NCI-H1105 treated with DMSO at 0.1 percent for 48 hours (cell line): Measurements from ENCODE around the gene ZBTB46.
"Not testable (repeated sequence)": the region's sequence is repeated elsewhere in the genome, so short reads cannot be mapped to it uniquely, and the experiment has no call there.

ENCODE experiments used
- DNase-seq: peaks from one replicate; lab custom pipeline; 2025; lab: John Stamatoyannopoulos, UW

ZBTB46 gene

DNA sequence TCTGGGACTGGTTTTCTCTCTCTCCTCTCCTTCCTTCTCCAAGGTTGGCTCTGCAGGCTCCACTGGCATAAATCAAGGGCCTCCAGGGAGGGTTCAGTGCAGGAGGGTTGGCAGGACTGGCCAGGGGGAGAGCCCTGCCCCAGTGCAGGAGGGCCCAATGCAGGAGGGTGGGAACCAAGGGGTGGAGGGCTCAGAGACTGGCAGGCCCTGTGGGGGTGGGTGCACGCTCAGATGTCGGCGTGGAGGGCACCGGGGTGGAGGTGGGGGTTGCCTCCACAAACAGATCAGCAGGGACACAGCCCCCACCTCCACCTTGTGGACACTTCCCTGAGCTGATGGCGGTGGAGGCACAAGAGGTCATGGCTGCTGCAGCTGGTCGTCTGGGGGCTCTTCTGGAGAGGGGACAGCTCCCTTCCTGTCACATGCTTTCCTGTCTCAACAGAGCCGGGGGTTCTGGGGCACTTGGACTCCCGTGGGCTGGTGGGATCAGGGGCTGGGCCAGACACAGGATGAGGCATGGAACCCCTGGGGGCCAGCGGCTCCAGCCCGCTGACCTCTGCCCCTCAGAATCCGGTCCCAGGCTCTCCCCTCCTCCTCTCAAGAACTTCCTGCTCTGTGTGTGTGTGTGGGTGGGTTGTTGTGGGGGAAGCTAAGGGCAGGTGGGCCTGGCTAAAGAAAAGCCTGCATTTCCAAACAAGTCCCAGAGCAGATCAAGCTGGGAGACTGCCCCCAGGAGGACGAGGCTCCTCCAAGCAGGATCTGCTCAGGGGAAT lies 27.5 kb upstream of the ZBTB46 start:
- DNase-seq, result no peak

DNA sequence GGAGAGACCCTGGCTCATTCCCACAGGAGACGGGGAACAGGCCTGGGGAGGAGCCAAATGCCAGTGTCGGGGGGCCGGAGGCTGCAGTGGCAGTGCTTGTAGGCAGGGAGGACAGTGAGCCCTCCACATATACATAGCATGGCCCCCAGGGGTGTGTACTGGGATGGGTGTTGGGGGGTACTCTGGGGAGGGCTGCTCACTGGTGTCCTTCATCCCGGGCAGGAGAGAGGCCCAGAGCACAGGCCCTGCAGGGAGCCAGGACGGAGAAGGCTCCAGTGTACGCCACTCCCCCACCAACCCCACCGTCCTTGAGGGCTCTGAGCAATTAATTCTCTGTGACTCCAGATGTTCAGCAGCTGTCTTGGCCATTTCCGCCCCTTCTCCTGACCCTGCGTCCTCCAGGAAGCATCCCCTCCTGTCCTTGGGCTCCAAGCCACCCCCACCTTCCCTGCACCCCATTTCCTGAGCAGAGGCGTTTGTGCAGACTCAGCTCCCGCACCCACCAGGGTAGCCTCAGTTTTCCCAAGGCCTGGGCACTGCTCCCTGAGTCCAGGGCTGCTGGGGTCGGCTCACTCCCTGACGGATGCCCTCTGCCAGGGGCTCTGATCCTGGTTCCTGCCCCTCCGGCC lies 26.8 kb upstream of the ZBTB46 start:
- no peak for DNase-seq

DNA sequence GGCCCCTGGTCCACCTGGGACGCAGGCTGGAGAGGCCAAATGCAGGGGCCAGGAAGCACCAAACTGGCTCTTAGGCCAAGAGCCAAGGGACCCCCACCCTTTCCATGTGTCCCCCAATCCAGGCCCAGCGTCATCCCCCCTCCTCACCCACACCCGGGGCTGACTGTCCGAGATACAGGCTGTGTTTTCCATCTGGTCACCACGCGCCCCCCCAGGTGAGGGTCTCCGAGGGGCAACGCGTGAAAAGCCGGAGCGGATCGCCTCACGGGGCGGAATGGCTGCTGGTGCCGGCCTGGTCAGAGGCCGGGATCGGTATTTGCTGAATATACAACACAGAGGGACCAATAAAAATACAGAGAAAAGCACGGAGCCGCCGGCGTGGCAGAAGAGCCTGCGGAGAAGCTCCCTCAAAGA lies 25.0 kb upstream of the ZBTB46 start:
- no peak for DNase-seq

DNA sequence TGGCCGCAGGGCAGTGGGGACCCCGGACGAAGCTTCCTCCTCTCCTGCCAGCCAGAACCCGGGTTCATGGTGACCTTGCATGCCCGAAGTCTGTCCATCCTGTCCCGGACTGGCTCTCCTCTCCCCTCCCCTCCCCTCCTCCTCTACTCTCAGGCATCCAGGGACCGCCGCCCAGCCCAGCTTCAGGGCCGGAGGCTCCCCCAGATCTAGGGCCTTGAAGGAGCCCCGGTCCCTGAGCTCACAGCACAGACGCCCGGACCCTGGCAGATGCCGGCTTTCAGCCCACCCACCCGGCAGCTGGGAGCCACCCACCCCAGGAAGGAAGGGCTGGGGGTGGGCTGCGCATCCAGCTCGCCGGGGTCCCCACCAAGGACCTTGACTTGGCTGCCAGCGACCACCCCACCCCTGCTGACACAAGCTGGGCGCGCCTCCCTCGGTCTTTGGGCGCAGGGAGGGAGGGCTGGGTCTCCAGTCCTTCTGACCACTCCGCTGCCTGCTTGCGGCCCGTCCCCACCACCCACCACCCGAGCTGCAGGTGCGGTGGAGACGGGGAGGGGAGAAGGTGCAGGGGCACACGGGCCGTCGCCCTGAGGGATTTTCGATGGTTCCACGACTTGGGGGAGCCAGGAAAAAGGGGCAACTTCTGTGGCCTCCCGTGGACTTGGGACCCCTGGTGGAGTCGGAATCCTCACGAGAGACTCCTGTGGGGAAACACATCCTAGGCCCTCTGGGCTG lies 24.5 kb upstream of the ZBTB46 start:
- DNase-seq, result no peak

DNA sequence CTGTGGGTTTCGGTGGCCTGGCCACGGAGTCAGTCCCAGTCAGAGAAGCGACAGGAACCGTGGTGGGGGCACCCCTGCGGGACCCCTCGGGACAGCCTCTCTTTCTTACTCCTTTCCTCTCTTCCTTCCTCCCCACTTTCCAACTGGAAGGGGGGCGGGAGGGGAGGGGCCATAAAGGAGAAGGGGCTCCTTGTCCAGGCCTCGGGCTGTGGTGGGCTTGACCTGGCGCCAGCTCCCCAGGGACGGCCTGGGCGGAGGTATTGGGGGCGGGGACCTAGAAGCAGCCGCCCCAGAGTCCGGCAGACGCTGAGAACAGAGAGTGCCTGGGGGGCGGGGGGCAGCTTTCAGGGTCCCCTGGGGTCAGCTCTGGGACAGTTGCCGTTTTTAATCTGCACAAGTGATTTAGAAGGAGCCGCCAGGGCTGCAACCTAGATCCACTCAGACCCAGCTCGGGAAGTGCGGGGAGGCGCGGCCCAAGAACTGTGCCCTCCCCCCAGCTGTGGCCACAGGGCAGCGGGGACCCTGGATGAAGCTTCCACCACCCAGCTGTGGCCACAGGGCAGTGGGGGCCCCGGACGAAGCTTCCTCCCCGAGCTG lies 23.8 kb upstream of the ZBTB46 start:
- no peak for DNase-seq

DNA sequence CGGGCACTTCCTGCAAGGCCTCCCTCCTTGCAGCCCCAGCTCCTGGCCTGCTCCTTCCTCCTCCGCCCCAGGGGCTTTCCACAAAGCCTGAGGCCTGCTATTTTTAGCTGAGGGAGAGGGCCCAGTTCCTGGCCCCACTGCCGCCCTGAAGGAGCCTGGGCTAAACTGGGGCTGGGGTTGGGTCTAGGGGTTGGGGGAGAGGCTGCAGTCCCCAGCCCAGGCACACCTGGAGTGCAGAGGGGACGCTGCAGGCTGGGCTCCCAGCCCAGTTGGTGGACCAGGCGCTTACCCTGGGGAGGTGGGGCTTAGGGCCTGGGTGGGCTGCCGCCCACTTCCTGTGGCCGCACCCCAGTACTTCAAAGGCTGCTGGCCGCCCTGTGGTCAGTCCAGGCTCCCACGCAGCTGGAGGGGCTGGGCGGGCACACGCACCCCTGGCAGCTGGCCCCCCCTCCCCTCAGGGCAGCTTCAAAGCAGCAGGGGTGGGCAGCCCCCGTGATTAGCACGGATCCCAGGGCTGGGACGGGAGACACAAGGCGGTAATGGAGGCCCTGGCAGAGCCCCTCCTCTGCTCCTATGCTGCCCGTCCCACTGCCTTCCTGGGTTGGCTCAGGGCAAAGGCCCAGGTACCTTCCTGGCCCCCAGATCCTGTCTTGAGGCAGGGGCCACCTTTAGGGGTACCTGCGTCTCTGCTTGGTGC lies 23.2 kb upstream of the ZBTB46 start:
- DNase-seq, result no peak

DNA sequence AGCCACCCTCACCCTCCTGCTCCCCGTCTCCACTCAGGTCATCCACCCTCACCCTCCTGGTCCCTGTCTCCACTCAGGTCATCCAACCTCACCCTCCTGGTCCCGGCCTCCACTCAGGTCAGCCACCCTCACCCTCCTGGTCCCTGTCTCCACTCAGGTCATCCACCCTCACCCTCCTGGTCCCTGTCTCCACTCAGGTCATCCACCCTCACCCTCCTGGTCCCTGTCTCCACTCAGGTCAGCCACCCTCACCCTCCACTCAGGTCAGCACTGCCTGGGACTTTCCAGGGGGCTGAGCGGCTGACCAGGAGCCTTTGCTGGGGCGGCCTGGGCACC lies 22.6 kb upstream of the ZBTB46 start:
- not testable (repeated sequence) for DNase-seq

DNA sequence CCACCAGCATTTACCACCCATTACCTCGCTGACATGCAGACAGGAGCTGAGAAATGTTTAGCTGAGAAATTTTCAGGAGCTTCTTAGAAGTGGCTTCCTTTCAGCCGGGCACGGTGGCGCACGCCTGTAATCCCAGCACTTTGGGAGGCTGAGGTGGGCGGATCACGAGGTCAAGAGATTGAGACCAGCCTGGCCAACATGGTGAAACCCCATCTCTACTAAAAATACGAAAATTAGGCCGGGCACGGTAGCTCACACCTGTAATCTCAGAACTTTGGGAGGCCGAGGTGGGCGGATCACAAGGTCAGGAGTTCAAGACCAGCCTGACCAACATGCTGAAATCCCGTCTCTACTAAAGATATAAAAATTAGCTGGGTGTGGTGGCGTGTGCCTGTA lies 20.5 kb upstream of the ZBTB46 start:
- DNase-seq, result not testable (repeated sequence)

DNA sequence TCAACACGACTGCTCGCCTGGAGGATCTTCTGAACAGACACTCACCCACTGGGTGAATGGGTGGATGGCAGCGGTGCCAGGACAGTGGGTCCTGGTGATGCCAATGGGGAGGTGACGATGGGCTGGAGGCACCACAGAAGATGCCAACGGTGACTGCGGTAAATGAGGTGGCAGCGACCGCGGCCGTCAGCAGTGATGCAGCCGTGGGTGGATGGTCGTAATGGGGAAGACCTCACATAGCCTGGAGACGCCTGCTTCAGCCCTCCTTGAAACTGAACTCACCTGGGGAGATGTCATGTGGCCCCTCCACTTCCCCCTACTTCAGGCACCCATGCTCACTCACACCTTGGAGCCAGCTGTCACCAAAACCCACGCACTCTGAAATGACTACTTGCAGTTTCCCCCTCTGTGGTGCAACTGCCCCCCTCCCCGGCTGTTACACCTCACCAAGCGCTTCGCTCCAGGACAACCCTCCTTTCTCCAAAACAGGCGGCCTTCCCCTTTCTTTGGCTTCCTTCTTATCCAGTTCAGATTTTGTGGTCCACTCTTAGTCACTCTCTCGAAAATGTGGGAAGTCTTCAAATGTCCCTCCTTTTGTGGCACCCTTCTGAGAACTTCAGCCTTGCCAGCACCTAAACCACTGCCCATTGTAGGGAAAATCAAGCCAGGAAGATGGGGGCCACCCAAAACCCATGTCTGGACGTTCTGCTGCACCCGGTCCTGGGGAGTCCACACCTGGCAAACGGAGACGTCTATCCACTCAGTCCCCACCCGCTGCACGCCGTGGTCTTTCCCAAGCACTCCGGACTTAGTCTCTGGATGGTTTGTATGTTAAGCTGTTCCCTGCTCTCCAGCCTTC lies 19.9 kb upstream of the ZBTB46 start:
- no peak for DNase-seq

DNA sequence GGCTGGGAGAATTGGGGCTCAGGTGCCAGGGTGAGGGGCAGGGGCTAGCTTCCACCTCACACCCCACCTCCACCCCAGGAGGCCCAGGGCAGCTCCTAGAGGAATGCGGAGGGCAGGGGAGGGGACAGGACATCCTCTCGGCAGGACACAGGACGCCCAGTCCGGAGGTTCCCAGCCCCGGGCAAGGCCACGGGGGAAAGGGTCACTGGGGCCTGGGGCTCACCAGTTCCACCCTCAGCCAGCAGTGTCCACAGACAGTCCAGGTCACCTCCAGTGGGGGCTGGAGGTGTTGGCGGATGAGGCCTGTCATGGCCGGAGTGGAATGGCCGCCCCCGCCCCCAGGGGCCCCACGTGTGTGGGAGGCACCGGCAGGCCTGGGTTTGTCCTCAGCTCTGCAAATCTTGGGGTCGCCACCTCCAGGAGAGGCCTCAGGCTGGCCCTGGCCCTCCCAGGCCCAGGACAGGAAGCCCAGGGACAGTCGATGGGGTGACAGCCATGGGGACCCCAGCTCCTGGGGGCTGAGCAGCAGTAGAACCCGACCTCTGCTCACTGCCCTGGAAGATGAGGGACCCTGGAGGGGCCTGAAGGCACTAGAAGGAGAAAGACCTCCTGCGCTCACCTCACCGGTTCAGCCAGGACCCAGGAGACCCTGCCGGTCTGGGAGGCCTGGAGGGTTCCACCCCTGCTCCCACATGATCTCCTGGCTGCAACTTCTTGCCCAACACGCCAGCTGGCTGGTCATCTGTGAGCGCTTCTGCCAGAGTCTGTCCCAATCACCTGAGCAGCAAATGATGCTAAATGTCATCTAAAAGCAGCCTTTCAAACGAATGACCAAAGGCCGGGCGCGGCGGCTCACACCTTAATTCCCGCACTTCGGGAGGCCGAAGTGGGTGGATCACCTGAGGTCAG lies 17.2 kb upstream of the ZBTB46 start:
- DNase-seq, result no peak

DNA sequence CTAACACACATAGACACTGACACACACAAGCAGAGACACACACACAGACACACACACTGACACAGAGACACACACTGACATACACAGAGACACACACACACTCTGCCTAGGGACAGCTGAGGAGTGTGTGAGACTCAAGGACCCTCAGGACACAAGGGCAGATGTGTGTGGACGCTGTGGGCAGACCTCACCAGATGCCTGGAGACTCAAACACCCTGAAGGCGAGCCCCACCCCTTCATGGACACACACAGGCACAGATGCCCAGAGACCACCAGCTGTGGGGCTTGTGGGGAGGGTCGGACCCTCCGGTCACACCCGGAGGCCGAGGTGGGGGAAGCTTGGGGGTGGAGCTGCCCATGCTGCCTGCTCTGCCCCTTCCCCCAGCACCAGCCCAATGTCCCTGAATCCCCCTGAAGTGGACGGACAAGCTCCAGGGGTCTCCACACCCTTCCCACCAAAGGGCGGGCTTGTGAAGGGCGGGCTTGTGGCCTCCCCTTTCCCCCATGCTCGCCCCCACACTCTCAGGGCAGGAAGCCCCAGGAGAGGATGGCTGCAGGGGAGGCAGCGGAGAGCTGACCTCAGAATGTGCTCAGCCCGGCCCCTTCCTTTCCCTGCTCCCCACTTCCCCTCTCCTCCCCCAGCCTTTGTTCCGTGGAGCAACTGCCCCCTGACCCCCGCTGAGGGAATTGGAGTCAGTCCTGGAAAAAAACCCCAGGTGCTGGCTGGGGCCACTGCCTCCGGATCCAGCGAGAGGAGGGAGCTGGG lies 16.4 kb upstream of the ZBTB46 start:
- DNase-seq, result no peak

DNA sequence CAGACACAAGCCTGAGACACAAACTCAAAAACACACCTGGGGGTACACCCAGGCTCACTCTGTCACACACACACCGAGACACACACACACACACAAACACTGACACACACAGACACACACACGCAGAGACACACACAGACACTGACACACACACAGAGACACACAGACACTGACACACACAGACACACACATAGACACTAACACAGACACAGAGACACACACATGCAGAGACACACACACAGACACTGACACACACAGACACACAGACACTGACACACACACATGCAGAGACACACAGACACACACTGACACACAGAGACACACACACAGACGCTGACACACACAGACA lies 15.8 kb upstream of the ZBTB46 start:
- no peak for DNase-seq

DNA sequence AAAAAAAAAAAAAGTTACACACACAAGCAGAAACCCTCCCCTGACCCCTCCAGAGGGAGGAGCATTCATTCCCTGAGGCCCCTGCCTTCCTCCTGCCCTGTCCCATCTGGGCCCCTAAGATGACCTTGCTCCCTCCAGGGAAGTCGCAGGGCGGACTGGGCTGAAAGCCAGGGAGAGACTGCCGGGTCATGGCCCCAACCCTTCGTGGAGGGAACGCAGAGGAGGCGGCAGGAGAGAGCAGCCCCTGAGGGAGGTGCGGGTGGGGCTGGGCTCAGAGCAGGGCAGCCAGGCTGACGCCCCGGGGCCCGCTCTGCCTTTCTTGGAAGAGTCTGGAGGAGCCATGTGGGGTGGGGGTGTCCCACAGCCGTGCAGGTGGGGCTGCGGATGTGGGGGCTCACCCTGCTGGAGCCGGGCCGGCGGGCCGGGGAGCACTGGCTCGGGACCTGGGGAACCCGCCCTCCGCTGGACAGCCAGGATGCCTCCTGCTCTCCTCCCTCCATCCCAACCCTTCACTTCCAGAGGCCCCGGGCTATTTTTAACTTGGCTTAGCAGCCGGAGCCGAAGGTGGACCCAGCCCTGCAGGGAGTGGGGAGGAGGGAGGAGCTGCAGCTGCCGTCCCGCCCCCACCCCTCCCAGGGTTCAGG lies 15.2 kb upstream of the ZBTB46 start:
- DNase-seq, result no peak

DNA sequence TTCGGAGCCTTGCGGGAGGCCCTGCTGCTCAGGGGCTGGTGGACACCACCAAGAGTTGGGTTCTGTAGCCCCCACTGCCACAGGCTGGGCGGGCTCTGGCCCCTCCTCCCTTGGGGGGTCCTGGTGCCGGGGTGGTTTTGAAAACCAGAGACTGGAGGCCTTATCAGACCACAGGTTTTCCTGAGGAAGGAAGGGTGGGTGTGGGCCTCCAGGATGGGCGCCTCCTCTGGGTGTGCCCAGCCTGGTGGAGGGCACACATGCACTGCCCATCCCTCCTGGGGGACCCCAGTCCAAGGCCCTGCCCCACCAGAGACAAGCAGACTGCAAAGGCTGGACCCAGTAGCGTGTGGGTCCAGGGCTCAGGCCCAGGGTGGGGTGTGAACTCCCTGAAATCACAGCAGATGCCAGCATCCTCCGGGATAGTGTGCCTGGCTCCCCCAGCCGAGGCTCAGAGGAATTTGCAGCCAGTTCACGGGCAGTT lies 13.5 kb upstream of the ZBTB46 start:
- DNase-seq, result no peak

DNA sequence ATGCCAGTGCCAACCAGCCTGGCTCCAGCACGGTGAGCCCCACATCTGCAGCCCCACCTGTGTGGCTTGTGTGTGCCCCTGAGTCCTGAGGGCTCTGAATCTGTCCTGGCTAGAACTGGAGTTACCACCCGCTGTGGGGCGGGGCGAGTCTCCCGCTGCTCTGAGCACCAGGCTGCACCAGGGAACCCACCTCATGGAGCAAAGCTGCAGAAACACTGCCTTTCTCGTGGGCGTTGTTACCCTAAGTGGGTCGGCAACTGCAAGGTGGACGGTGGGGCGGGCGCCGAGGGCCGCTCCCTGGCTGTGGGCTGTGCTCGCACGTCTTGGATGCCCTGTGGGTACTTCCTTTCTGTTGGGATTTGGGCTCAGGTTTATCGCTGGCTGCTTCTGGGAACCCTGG lies 12.7 kb upstream of the ZBTB46 start:
- DNase-seq, result no peak

DNA sequence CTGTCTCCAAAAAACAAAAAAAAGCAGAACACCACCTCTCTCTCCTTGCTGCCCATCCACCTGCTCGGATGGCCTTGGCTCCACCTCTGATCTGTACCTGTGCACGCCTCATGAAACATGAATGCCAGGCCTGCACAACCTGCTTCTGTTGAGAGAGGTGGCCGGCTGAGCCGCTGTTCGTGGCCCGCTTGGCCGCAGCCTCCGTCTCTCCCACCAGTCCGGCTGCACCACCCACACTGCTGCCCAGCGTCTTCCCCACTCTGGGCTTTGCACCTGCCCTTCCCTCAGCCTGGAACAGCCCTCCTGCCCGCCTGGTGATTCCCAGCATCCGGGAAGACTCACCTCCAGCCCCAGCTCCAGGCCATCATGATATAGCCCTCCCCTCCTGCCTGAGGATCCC lies 12.2 kb upstream of the ZBTB46 start:
- no peak for DNase-seq

DNA sequence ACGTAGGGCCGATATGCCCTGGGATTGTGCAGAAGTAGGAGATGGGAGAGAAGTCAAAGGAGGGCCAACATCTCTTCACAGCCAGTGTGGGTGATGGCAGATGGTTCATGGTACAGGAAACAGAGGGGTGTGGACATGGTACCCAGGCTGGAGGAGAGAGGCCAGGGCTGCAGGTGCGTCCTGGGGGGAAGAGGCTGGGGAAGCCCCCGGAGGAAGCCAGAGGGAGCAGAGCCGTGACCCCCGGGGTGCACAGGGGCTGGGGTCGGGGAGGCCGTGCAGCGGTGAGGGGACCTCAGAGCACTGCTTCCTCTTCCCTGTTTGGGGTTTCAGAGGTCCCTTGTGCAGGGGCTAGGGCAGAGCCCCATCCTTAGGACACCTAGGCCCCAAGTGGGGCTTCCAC lies 11.2 kb upstream of the ZBTB46 start:
- DNase-seq, result no peak

DNA sequence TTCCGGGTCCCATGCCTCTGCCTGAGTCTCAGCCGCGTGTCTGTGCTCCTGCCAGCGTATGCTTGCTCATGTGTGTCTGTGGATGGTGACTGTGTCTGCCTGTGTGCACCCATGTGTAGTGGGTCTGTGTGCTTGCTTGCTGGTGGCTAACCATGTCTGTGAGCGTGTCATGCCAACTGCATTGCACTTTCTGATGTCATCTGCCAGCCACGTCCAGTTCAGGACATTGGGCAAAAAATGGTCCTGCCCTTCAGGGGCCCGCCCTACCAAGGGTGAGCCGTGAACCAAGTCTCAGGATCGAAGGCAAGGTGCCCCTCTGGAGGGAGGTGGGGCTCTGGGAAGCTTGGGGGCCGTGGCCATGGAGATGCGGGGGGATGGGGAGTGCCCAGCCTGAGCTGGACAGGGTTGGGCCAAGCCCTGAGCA lies 9.4 kb upstream of the ZBTB46 start:
- no peak for DNase-seq

DNA sequence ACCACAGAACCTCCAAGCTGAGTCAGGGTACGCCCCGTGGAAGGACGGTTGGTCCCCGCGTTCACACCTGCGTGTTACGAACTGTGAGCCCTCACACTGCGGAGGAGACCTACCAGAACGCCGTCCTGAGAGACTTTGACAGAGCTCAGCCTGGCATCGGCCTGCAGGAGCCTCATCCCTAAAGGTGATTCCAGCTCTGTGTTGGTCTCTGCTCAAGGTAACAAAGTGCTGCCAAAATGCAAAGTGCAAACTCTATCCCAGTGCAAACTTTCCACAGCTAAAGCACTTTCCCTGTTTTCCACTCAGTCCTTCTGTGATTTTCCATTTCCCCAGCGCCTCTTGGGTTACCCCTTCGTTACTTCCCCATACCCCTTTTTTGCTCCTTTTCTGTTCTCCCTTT lies 8.6 kb upstream of the ZBTB46 start:
- DNase-seq, result no peak
